Erythroblast (primary cell): ENCODE data around the gene GNG13.

ENCODE experiments used
- GATA1 ChIP-seq: IDR thresholded peaks from 2 replicates; pipeline ENCODE4 v1.6.1; 2011; ENCODE audit warnings: low read depth, mild to moderate bottlenecking, control low read depth, low read length, moderate library complexity
- POLR2A ChIP-seq: IDR thresholded peaks from 2 replicates; pipeline ENCODE4 v1.6.1; 2011; ENCODE audit warnings: mild to moderate bottlenecking, low read length

GRCh38 chr16:776824-777223 lies 23.7 kb downstream of the GNG13 start:
- TF ChIP-seq POLR2A = no peak
- TF ChIP-seq GATA1 = no peak
